H1 (cell line): ENCODE data around the gene WDR6. TPM values are rescaled to one million over a fixed set of nuclear protein-coding genes. Genes with fewer than 3 reads are reported as not detected.

ENCODE experiments used
- BRCA1 ChIP-seq: IDR thresholded peaks from 2 replicates; pipeline ENCODE4 v1.6.1; 2012; ENCODE audit warnings: low read depth, low read length, improper control_type of control experiment
- EGR1 ChIP-seq: IDR thresholded peaks from 2 replicates; pipeline ENCODE4 v1.6.1; 2011; ENCODE audit warnings: low read depth, low read length, borderline replicate concordance
- FOSL1 ChIP-seq: IDR thresholded peaks from 2 replicates; pipeline ENCODE4 v1.6.1; 2011; ENCODE audit warnings: mild to moderate bottlenecking, low read depth, low read length, moderate library complexity; ENCODE audit not compliant: insufficient read depth
- RXRA ChIP-seq: IDR thresholded peaks from 2 replicates; pipeline ENCODE4 v1.6.1; 2011; ENCODE audit warnings: low read depth, mild to moderate bottlenecking, low read length, moderate library complexity; ENCODE audit not compliant: insufficient read depth
- polyA plus RNA-seq, 7 experiments: library from polyadenylated mRNA; depleted of rRNA in 3 of 7; stranded (reverse) in 5 of 7; unstranded in 2 of 7; fragments of >200 nt in 5 of 7; fragments of 200-250 nt in 2 of 7; gene quantifications; 1 replicate in 5 of 7; 2 replicates in 1 of 7; 4 replicates in 1 of 7; pipeline versions ENCODE4 v1.2.1 to v1.2.3, GENCODE V29; 2011 to 2013; ENCODE audit warnings: missing spikeins in 2 of 7, mixed read lengths in 2 of 7
- total RNA-seq: library from RNA; stranded (reverse); fragmentation: NEBNext Ultra II Directional; extraction: Animal tissue kit (Norgen Biotek cat#: 25700); gene quantifications from 2 replicates; pipeline ENCODE4 v1.2.1, GENCODE V29; 2021
- TF ChIP-seq, protein P1 (sequence below), 3 experiments: IDR thresholded peaks; 1 replicate in 2 of 3; 2 replicates in 1 of 3; pipeline versions ENCODE4 v1.5.1 to v1.6.1; 2011; ENCODE audit warnings: low read length in 3 of 3, mild to moderate bottlenecking in 3 of 3, inconsistent platforms in 2 of 3, low read depth in 1 of 3, moderate library complexity in 1 of 3; ENCODE audit not compliant: insufficient read depth in 1 of 3; ENCODE audit errors: control extremely low read depth in 1 of 3
- TF ChIP-seq, protein P2 (sequence below): IDR thresholded peaks from 2 replicates; pipeline ENCODE4 v1.6.1; 2011; ENCODE audit warnings: low read depth, mild to moderate bottlenecking, low read length; ENCODE audit not compliant: insufficient read depth

Gene WDR6
- total and polyA plus RNA-seq, 2 of the 8 experiments (the other 6 are each of a cell fraction or from before 2014, with no cell fraction given) = 180 to 257 TPM

DNA sequence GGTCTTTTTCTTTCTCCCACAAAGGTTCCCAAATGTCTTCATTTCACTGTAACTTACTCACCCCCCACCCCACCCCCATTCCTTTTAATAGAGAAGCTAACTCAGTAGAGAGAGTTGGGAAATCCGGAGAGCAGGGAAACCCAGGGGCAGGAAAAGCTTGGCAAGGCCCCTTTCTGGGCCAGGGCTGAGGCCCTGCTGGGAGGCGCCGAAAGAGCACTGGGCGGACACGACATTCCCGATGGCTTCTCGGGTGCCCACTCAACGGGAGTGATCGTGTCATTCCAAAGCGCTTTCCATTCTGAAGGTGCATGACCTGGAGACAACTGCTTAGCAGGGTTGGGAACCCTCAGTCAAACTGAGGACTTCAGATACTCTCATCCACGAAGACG is 12.7 kb downstream of the WDR6 start (continued):
- TF ChIP-seq, protein P1, sequence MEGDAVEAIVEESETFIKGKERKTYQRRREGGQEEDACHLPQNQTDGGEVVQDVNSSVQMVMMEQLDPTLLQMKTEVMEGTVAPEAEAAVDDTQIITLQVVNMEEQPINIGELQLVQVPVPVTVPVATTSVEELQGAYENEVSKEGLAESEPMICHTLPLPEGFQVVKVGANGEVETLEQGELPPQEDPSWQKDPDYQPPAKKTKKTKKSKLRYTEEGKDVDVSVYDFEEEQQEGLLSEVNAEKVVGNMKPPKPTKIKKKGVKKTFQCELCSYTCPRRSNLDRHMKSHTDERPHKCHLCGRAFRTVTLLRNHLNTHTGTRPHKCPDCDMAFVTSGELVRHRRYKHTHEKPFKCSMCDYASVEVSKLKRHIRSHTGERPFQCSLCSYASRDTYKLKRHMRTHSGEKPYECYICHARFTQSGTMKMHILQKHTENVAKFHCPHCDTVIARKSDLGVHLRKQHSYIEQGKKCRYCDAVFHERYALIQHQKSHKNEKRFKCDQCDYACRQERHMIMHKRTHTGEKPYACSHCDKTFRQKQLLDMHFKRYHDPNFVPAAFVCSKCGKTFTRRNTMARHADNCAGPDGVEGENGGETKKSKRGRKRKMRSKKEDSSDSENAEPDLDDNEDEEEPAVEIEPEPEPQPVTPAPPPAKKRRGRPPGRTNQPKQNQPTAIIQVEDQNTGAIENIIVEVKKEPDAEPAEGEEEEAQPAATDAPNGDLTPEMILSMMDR (IDR thresholded peaks at IDR 0.05; ENCODE audit: control extremely low read depth in 1 of 3, insufficient read depth in 1 of 3, low read depth in 1 of 3, low read length in 3 of 3) = no peak
- TF ChIP-seq BRCA1 = no peak
- no peak for TF ChIP-seq FOSL1
- no peak for TF ChIP-seq EGR1
- TF ChIP-seq RXRA = no peak
- TF ChIP-seq, protein P2, sequence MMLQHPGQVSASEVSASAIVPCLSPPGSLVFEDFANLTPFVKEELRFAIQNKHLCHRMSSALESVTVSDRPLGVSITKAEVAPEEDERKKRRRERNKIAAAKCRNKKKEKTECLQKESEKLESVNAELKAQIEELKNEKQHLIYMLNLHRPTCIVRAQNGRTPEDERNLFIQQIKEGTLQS = no peak
- TF ChIP-seq, all 59 proteins: peak for 0
